SH-SY5Y (cell line): ENCODE measurements around the gene BCL2L14.

Experiments
- GATA2 ChIP-seq: IDR thresholded peaks from 2 replicates; pipeline ENCODE4 v1.6.1; 2011; ENCODE audit warnings: mild to moderate bottlenecking, low read depth, low read length
- GATA3 ChIP-seq: IDR thresholded peaks from 2 replicates; pipeline ENCODE4 v1.6.1; 2011; ENCODE audit warnings: low read depth, mild to moderate bottlenecking, low read length, moderate library complexity

DNA sequence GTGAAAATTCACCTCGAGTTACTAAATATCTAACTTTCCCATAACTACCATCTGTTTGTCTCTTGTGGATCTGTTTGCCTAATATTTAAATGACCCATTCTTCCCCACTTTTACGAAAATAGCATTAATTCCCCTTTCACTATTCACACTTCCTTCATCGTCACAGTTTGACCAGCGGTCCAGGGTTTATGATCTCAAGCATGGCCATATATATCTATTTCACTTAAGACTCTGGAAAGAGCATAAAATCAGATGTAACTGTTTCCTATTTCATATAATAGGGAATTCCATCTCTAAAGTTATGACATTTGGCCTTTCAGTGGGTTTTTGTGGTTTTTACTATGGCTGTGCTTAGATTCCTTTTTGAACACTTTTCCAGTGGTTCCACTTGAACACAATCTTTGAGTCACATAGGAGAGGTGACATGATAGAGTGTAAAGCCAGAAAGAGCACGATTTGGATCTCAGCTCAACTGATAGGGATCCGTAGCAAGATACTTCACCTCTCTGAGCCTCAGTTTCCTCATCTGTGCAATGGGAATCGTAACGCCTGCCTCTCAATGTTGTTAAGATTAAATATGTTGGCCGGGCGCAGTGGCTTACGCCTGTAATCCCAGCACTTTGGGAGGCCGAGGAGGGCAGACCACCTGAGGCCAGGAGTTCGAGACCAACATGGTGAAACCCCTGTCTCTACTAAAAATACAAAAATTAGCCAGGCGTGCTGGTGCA is 754 bp upstream of the BCL2L14 start:
- TF ChIP-seq GATA2: no peak
- no peak for TF ChIP-seq GATA3
